ENCODE measurements around the gene MAD1L1. TPM values are rescaled to one million over a fixed set of nuclear protein-coding genes. Genes with fewer than 3 reads are reported as not detected.
A peak's percentile ranks its signal among the peaks of the same experiment; 100 is the strongest.

Gene MAD1L1
- total RNA-seq, 1 donor from 2014 or later = 48.4 TPM

- ATAC-seq (no peak), DNase-seq (no peak)
- Histone ChIP-seq H3K27me3 (no peaks in the 10 kb centered on the region), H3K4me3 (no peak overlapping the region), H3K9me3 (no peaks in the 10 kb centered on the region), H3K36me3 (no peaks in the 10 kb centered on the region), H3K27ac (no peak overlapping the region), H3K4me1 (no peaks in the 10 kb centered on the region)
- intact Hi-C loops (cut with DNase I) = no loop called here
- no peak for TF ChIP-seq CTCF (IDR thresholded peaks at IDR 0.05)
These were observed 239.6 kb downstream of the MAD1L1 start for GRCh38 chr7:1993031-1993695.

- Histone ChIP-seq H3K27ac (no peak overlapping the region), H3K4me1 (no peaks in the 10 kb centered on the region), H3K9me3 (no peaks in the 10 kb centered on the region), H3K36me3 (no peaks in the 10 kb centered on the region), H3K27me3 (no peaks in the 10 kb centered on the region), H3K4me3 (no peak overlapping the region)
- ATAC-seq (no peak), DNase-seq (no peak)
- TF ChIP-seq CTCF (IDR thresholded peaks at IDR 0.05) = no peak
- intact Hi-C loops (cut with DNase I) = no loop called here
These were observed 240.2 kb downstream of the MAD1L1 start for GRCh38 chr7:1992554-1992953.

GRCh38 chr7:1990001-1990670 is 242.6 kb downstream of the MAD1L1 start:
- no peak for DNase-seq
- Histone ChIP-seq H3K9me3 (no peaks in the 10 kb centered on the region), H3K36me3 (no peaks in the 10 kb centered on the region), H3K4me1 (no peaks in the 10 kb centered on the region), H3K27me3 (no peaks in the 10 kb centered on the region), H3K27ac (no peak overlapping the region), H3K4me3 (no peak overlapping the region)
- no peak for ATAC-seq
- intact Hi-C loops (cut with DNase I) = no loop called here
- no peak for TF ChIP-seq CTCF (IDR thresholded peaks at IDR 0.05)

- ATAC-seq = peak; percentile 11
- Histone ChIP-seq H3K9me3 (no peaks in the 10 kb centered on the region), H3K27ac (no peak overlapping the region), H3K4me1 (no peaks in the 10 kb centered on the region), H3K27me3 (no peaks in the 10 kb centered on the region), H3K36me3 (no peaks in the 10 kb centered on the region), H3K4me3 (no peak overlapping the region)
- intact Hi-C loops (cut with DNase I) = no loop called here
- DNase-seq = no peak
- TF ChIP-seq CTCF (IDR thresholded peaks at IDR 0.05) = no peak
These were observed 243.5 kb downstream of the MAD1L1 start for GRCh38 chr7:1989049-1989860.

GRCh38 chr7:1988533-1988930 is 244.2 kb downstream of the MAD1L1 start:
- Histone ChIP-seq H3K27me3 (no peaks in the 10 kb centered on the region), H3K27ac (no peak overlapping the region), H3K9me3 (no peaks in the 10 kb centered on the region), H3K4me1 (no peaks in the 10 kb centered on the region), H3K36me3 (no peaks in the 10 kb centered on the region), H3K4me3 (no peak overlapping the region)
- ATAC-seq (no peak), DNase-seq (no peak)
- intact Hi-C loops (cut with DNase I) = no loop called here
- no peak for TF ChIP-seq CTCF (IDR thresholded peaks at IDR 0.05)

Measured in upper lobe of right lung (tissue), 1 donor.